Mesenteric fat pad (tissue), 1 donor: ENCODE data around the gene ZNF469. TPM values are rescaled to one million over a fixed set of nuclear protein-coding genes. Genes with fewer than 3 reads are reported as not detected.

Experiments used
- DNase-seq: peaks from one replicate; pipeline ENCODE4 v3.0.0-alpha.2; 2020; ENCODE audit warnings: low spot score
- long read RNA-seq: library from polyadenylated mRNA; unstranded; transcript quantifications from one replicate; pipeline ENCODE4 v2.0.0, GENCODE V29; 2020
- total RNA-seq: library from RNA; stranded (reverse); fragmentation: NEBNext Ultra II Directional; extraction: Animal tissue kit (Norgen Biotek cat#: 25700); gene quantifications from one replicate; pipeline ENCODE4 v1.2.1, GENCODE V29; 2021
- donor health status: DM: yes; HTN: yes; CAD: no.

ZNF469 gene, protein sequence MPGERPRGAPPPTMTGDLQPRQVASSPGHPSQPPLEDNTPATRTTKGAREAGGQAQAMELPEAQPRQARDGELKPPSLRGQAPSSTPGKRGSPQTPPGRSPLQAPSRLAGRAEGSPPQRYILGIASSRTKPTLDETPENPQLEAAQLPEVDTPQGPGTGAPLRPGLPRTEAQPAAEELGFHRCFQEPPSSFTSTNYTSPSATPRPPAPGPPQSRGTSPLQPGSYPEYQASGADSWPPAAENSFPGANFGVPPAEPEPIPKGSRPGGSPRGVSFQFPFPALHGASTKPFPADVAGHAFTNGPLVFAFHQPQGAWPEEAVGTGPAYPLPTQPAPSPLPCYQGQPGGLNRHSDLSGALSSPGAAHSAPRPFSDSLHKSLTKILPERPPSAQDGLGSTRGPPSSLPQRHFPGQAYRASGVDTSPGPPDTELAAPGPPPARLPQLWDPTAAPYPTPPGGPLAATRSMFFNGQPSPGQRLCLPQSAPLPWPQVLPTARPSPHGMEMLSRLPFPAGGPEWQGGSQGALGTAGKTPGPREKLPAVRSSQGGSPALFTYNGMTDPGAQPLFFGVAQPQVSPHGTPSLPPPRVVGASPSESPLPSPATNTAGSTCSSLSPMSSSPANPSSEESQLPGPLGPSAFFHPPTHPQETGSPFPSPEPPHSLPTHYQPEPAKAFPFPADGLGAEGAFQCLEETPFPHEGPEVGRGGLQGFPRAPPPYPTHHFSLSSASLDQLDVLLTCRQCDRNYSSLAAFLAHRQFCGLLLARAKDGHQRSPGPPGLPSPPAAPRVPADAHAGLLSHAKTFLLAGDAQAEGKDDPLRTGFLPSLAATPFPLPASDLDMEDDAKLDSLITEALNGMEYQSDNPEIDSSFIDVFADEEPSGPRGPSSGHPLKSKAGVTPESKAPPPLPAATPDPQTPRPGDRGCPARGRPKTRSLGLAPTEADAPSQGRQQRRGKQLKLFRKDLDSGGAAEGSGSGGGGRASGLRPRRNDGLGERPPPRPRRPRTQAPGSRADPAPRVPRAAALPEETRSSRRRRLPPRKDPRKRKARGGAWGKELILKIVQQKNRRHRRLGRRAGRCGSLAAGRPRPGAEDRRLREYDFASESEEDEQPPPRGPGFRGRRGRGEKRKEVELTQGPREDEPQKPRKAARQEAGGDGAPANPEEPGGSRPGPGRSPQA (N-terminal part only)
- 2.5 TPM for total RNA-seq
- long read RNA-seq, full-length matches to known transcripts, result 1 of 1 reads
- long read RNA-seq, partial matches to known transcripts, result 0 of 1 reads
- long read RNA-seq, other reads (novel, unspliced or antisense), result 0 of 1 reads

DNA sequence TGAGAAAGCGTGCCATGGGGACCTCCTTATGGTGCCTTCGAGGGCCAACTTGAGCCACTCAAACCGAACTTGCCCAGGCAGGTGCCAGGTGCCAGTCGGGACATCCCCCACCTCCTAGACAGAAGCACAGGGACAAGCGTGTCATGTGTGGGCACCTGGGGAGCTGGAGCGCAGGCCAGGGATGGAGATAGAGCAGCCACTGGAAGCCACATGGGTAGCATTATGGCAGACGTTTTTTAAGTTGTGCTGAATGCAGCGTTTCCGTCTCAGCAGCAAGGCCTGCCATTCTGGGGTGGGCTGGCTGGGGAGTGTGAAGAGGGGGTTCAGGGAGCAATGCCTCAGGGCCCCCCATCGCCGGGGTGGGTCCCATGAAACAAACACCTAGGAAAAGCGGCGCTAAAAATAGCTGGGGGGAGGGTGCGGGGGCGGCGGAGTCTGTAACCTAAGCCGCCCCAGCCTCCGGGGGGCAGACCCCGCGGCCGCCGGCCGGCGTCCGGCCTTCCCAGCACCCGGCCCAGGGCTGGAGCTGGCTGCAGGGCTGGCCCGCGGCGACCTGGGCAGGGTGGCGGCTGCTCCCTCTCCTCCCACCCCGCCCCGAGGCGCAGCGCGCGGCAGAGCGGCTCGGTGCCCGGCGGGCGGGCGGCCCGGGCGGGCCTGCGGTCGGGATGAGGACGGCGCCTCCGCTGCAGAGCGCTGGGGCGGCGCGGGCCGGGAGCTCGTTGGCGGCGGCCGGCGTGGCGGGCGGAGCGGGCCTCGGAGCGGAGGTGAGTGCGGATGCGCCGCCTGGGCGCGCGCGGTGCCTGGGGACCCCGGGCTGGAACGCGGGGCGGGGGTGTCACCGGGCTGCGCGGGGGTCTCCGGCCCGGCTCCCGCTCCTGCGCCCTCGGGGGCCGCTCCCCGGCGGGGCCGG, at the start of gene ZNF469:
Gene ZNF469, plus strand, starts transcription at position 469 of the 910 bp plus-strand sequence. CDS start 44,512 bp downstream, outside the sequence.
- DNase-seq, result no peak

DNA sequence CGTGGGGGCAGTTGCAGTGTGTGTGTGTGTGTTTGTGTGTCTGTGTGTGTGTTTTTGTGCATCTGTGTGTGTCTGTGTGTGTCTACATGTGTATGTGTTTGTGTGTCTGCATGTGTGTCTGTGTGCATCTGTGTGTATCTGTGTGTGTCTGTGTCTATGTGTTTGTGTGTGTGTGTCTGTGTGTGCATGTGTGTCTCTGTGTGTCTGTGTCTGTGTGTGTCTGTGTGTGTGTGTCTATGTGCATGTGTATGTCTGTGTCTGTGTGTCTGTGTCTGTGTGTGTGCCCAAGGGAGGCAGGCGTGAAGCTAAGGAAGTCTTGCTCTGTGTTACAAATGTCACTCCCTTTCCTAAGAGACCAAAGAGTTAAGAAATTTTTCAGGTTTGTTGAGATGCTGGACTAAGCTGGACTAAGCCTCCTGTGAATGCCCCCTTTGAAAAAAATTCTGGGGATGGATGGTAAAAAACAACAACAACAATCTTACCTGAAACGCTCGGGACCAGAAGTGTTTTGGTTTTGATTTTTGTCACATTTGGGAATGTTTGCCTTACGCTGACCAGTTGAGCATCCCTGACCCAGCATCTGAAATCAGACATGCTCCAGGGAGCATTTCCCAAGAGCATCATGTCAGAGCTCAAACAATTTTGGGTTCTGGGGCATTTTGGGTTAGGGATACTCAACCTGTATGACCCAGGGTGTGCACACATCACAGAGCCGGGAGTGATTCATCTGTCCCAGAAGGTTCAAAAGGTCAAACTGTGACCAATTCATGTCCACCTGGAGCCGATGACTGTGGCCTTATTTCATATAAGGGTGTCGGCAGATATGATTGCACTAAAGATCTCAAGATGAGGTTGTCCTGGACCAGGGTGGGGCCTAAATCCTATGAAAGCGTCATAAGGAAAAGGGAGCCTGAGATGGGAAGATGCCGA, 48.6 kb upstream of the ZNF469 start:
- no peak for DNase-seq

DNA sequence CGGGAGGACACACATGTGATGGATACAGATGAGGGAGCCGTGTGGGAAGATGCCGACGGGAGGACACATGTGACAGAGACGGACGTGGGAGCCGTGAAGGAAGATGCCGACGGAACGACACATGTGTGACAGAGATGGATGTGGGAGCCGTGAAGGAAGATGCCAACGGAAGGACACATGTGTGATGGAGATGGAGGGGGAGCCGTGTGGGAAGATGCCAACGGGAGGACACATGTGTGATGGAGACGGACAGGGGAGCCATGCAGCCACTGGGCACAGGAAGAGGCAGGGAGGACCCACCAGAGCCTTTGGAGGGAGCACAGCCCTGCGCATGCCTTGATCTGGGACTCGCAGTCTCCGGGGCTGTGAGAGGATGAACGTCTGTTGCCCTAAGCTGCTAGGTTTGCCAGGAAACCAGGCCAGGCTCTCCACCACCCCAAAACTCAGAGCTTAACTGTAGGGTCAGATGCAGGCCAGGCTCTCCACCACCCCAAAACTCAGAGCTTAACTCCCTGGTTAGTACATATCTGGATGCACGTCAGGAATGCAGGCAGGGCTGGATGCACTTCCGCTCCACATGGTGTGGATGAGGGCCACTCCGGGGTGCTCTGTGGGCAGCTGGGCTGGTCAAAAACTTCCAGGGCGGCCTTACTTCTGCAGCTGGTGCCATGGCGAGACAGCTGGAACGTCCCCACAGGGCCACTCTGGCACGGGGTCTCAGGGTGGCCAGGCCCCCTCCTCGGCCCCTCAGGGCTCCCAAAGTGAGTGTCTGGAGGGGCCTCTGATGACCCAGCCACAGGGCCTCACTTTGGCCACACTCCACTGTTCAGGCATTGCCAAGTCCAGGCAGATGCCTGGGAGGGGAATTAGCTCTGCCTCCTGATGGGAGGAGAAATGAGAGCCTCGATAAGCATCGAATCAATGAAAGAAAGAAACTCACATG, 47.7 kb upstream of the ZNF469 start:
- no peak for DNase-seq

DNA sequence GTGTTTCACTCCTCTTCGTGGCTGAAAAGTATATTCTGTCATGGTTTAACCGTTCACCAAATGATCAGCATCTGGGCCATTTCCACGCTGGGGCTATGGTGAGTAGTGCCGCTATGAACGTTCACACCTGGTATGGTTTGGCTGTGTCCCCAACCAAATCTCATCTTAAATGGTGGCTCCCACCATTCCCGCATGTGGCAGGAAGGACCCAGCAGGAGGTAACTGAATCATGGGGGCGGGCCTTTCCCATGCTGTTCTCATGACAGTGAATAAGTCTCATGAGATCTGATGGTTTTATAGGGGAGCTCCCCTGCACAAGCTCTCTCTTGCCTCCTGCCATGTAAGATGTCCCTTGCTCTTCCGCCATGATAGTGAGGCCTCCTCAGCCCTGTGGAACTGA, 45.7 kb upstream of the ZNF469 start:
- no peak for DNase-seq

DNA sequence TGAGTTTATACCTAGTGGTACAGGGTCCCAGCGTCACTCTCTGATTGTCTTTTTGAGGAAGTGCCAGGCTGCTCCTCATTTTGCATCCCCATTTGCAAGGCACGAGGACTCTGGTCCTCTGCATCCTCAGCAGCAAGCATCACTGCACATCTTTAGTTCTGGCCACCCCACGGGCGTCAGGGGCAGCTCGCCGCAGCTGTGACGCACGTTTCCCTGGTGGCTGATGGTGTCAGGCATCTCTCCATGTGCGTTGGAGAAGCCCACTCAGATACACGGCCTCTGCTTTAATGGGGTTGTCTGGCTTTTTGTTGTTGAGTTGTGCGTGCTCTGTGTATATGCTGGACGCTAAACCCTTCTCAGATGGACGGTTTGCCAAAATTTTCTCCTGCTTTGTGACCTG, 45.2 kb upstream of the ZNF469 start:
- DNase-seq, result no peak

DNA sequence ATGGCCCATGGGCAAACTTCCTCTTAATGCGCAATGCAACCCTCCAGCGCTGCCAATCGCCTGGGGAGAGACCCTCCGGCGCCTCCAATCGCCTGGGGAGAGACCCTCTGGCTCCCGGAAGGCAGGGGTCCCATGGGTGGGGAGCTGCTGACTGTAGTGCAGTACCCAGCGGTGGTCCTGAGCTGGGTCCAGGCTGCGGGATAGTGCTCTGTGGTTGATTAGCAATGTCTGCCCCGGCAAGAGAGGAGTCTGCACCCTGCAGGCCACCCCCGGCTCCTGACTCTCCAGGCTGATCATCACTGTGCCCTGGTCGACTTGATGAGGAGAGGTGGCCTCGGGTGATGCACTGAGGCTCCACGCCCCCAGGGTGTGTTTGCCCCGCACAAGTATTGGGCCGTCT, 44.6 kb upstream of the ZNF469 start:
- no peak for DNase-seq

DNA sequence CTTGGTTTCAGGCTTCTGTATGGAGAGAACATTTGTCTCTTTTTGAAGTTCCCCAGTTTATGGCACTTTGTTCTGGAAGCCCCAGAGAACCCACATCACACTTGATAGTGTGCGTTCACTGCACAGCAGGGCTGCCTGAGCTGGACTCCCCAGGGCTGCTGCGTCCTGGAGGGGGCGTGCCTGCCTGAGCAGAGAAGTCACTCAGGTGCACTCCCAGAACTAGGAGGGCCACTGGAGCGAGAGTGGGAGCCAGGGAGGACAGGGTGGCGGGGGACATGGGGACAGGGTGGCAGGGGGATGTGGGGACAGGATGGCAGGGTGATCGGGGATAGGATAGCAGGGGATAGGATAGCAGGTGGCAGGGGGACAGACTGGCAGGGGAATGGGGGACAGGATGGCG, 43.9 kb upstream of the ZNF469 start:
- DNase-seq, result no peak

DNA sequence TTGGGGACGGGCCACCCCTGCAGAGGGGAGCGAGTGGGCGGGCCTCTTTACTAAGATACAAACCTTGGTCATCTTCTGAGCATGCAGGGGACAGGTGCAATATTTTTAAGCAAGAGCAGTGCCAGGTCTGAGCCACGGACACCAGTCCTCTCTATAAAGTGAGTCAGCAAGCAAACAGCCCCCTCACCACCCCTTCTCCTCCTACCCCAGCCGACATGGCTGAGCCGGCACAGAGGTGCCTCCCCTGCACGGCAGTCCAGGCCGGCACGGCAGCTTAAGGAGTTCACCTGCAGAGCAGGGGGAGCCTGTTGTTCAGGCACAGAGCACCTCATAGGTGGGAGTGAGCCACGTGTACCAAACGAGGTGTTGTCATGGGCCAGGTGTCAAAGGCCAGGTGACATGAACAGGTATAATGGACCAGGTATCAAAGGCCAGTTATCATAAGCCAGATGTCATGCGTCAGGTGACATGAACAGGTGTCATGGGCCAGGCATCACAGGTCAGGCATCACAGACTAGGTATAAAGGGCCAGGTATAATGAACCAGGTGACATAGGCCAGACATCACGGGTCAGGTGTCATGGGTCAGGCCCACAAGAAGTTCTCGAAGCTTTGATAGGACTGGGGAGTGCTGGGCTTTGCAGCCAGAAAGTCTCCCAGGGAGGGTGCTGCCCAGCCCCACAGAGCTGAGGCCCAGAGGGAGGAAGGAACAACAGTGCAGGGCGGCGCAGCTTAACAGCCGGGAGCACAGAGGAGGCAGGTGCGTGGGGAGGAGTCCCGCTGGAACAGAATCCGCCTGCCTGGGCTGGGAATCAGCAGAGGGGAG, 42.6 kb upstream of the ZNF469 start:
- DNase-seq, result no peak

DNA sequence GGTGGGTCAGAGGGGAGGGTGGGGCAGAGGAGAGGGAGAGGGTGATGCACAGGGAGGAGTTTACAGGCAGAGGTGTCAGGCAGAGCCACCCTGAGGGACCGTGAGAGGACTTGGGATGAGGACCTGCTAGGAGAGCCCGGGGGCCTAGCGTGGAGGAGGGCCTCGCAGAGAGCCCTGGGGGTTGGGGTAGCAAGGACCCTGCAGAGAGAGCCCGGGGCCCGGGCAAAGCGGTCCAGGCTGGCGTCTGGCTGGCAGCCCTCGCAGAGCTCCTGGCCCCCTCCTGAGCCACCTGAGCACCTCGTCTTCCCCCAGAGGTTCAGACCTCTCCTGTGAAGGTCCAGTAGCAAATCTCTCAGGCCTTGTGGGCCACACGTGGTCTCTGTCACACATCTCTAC, 42.0 kb upstream of the ZNF469 start:
- no peak for DNase-seq

DNA sequence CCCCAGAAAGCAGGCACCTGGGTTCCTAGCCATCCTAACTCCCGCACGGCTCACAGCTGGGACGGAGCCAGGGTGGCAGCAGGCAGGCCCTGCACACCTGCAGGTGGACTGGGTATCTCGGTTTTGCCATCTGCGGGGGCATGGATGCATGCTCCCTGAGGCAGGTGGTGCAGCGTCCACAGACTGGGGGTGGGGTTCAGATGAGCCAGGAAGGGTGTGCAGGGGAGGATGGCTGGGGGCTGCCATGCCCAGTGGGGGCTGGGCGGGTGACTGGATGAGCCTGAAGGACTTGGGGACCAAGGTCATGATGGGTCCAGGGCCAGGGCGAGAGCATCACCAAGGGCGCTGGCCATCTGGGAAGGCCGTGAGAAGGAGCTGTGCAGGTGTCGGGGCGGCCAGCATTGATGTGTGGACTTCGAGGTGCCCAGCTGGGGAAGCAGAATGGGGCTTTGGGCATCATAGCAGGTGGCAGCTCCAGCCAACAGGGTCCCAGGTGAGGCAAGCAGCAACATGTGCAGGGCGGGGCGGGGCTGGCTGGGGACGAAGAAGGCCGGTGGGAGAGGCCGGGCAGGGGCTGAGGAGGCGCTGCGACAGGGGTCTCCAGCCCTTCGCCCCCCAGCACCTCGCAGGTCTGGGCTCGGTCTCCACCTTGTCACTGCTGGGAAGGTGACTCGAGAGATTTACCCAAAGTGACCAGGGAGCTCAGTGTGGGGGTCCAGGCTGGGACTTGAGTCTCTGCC, 41.0 kb upstream of the ZNF469 start:
- no peak for DNase-seq

DNA sequence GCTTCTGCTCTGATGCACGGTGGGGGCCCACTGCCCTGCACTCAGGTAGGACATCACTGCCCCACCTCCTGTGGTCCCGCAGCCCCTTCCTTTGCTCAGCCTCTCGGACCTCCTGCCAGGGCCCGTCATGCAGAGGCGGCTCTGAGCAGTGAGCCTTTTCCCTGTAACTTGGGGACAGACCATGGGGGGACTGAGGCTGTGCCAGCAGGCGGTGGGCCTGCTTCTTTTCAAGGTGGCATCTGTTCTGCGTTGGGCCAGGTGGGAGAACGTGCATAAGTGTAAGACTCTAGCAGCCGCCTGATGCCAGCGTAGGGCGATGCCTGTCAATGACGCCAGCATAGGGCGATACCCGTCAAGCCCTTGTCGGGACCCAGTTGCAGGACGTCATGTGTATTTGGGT, 40.3 kb upstream of the ZNF469 start:
- no peak for DNase-seq

DNA sequence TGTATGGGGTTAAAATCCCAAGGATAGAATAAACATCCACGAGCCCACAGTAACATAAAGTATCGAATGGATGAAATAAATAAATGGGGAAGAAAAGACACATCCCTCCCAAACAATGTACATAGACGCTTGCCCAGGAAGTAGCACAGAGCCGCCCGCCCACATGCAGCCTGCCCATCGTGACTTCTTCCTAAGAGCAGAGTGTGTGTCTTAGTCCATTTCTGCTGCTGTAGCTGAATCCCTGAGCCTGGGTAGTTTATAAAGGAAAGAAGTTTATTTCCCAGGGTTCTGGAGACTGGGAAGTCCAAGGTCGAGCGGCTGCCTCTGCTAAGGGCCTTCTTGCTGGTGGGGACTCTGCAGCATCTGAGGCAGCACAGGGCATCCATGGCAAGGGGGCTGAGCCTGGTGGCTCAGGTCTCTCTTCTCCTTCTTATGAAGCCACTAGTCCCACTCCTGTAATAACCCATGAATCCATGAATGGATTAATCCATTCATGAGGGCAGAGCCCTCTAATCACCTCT, 39.4 kb upstream of the ZNF469 start:
- no peak for DNase-seq

DNA sequence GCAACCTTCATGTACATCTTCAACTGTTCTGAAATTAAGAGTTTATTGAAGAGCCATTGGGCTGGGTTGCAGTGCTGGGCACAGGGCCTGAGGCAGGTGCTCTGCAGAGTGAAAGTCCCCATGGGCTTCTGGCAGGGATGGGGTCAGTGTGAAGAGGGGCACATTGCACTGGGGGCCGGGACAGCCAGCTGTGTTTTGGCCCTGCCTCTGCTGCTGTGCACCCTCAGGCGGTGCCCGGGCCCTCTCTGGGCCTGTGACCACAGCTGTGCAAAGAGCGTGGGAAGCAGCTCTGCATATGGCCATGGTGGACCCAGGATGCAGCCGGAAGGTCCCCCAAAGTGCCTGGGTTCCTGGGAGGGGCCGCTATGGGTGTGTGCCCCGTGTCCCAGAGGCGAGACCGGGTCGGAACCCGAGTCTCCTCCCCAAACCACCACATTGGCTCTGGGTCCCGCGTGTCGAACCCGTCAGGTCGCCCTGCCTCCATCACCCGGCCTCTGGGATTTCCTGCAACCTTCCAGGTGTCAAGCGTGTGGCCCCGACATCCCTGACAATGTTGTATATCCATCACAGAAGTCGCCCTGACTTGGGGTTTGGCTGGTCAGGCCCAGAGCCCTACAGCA, 38.2 kb upstream of the ZNF469 start:
- DNase-seq, result no peak

DNA sequence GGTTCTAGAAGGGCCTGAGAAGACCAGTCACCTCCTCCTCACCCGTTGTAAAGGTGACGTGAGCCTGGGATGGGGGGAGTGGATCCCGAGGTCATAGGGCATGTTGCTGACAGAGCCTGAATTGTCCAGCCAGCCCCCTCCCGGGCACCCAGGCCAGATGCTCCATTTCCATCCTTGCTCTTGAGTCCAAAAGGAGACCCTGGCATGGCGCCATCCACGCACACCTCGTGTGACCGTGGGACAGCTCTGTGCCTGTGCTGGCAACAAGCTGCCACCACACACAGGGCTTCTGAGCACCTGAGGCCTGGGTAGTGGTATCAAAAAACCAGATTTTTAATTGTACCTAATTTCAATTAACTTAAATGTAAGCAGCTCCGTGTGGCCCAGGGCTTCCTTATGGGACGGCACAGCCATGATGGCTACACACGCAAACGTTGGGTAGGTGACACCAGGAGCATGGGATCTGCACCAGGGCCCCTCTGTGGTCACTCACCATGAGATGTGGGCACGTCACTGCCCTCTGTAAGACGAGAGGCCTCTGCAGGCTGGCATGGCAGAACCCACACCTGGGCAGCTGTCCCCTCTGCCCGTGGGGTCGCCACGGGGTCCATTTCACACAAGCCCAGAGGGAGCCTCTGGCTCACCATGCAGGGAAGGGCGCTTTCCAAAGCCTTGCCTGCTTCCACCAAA, 37.6 kb upstream of the ZNF469 start:
- no peak for DNase-seq
